Measurements from ENCODE around the gene RPN2. TPM values are rescaled to one million over a fixed set of nuclear protein-coding genes. Genes with fewer than 3 reads are reported as not detected.
A peak's percentile ranks its signal among the peaks of the same experiment; 100 is the strongest.

Gene RPN2
- total RNA-seq, 3 donors from 2014 or later, result 106 to 193 (median 127) TPM

GRCh38 chr20:37266940-37267666 lies 88.0 kb downstream of the RPN2 start:
- no peak for TF ChIP-seq CTCF (IDR thresholded peaks at IDR 0.05)
- H3K4me1 ChIP-seq (ENCODE audit: low read depth), result peaks cover 5% of the 10 kb centered on the region
- intact Hi-C loops (cut with DNase I, micrococcal nuclease), result loop anchor here in 1 of 2 donors (10.0 kb wide), 1 partner anchor 118 kb away; no protein-coding TSS in a partner anchor
- DNase-seq (no peak), ATAC-seq (no peak)
- H3K36me3 ChIP-seq (ENCODE audit: low read depth), result no peaks in the 10 kb centered on the region
- no peak overlapping the region for H3K4me3 ChIP-seq
- no peaks in the 10 kb centered on the region for H3K9me3 ChIP-seq

- Histone ChIP-seq H3K4me1 (ENCODE audit: low read depth) (peaks cover 5% of the 10 kb centered on the region), H3K9me3 (no peaks in the 10 kb centered on the region), H3K36me3 (ENCODE audit: low read depth) (no peaks in the 10 kb centered on the region), H3K4me3 (no peak overlapping the region)
- DNase-seq (no peak), ATAC-seq (no peak)
- intact Hi-C loops (cut with DNase I, micrococcal nuclease), result loop anchor here in 1 of 2 donors (10.0 kb wide), 1 partner anchor 117 kb away; no protein-coding TSS in a partner anchor
- TF ChIP-seq CTCF (IDR thresholded peaks at IDR 0.05), result no peak
Measured at GRCh38 chr20:37267667-37268313, 88.7 kb downstream of the RPN2 start.

- intact Hi-C loops (cut with DNase I, micrococcal nuclease), result loop anchor here in 1 of 2 donors (5.0 kb wide), 1 partner anchor 262 kb away; no protein-coding TSS in a partner anchor
- H3K4me1 ChIP-seq (ENCODE audit: low read depth), result peaks cover 5% of the 10 kb centered on the region
- no peak for TF ChIP-seq CTCF (IDR thresholded peaks at IDR 0.05)
- peak; percentile 52 for ATAC-seq
- H3K36me3 ChIP-seq (ENCODE audit: low read depth), result no peaks in the 10 kb centered on the region
- no peak overlapping the region for H3K4me3 ChIP-seq
- DNase-seq, result peak in 1 of 3 donors; percentile 16
- H3K9me3 ChIP-seq, result no peaks in the 10 kb centered on the region
Measured at GRCh38 chr20:37270576-37271420, 91.7 kb downstream of the RPN2 start.

GRCh38 chr20:37271421-37271768 lies 92.3 kb downstream of the RPN2 start:
- H3K36me3 ChIP-seq (ENCODE audit: low read depth), result no peaks in the 10 kb centered on the region
- ATAC-seq (no peak), DNase-seq (no peak)
- H3K4me3 ChIP-seq, result no peak overlapping the region
- peaks cover 5% of the 10 kb centered on the region for H3K4me1 ChIP-seq (ENCODE audit: low read depth)
- H3K9me3 ChIP-seq, result no peaks in the 10 kb centered on the region
- intact Hi-C loops (cut with DNase I, micrococcal nuclease), result loop anchor here in 1 of 2 donors (5.0 kb wide), 1 partner anchor 261 kb away; no protein-coding TSS in a partner anchor
- no peak for TF ChIP-seq CTCF (IDR thresholded peaks at IDR 0.05)

GRCh38 chr20:37273988-37274387 lies 94.9 kb downstream of the RPN2 start:
- Histone ChIP-seq H3K4me1 (ENCODE audit: low read depth) (peaks cover 9% of the 10 kb centered on the region), H3K4me3 (no peak overlapping the region), H3K9me3 (no peaks in the 10 kb centered on the region), H3K36me3 (ENCODE audit: low read depth) (no peaks in the 10 kb centered on the region)
- DNase-seq, result no peak
- no peak for ATAC-seq
- no peak for TF ChIP-seq CTCF (IDR thresholded peaks at IDR 0.05)
- intact Hi-C loops (cut with DNase I, micrococcal nuclease), result loop anchor here in 1 of 2 donors (5.0 kb wide), 1 partner anchor 258 kb away; no protein-coding TSS in a partner anchor

All from mucosa of descending colon (tissue), 3 donors.